Measurements from ENCODE around the gene L3MBTL4.

The L3MBTL4 gene

DNA sequence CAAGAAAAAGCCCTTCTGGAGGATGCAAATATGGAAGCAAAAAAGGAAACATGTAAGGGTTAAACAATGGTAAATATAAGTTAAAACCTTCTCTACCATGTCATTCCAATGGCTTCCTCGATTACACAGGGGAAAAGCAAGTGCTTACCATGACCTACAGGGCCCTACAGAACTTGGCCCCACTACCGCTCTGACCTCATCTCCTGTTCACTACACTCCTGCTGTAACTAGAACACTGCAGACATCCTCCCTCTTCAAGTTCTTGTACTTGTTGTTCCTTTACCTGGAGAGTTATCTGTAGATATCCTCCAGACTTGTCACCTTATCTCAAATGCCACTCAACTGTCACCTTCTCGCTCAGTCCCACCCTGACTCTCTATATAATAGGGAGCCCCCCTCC, 194.6 kb downstream of the L3MBTL4 start:
- no peaks in the 10 kb centered on the region for H3K36me3 ChIP-seq

DNA sequence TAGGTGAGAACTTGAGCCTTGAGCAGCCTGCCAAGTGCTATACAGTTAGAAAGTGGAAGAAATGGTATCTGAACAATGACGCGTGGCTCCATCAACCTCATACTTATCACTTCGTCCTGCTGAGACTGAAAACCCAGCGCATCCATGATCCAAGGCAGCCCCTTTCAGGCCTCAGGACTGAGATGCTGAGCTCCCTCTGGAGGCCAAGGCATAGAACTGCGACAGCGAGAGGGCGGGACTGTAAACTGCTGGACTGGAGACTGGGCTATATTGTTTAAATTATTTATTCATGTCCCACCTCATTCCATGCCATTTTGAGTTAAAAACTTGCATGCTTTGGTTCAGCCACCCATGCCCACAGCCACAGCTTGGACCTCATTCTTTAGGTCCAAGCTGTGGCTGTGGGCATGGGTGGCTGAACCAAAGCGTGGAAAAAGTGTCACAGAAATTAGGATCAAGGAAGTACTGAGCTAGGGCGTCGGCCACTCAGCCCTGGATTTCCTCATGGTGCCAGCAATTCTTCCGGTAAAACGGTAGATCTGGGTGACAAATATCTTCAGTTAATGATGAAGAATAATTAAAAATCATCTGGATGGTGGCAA, 195.5 kb downstream of the L3MBTL4 start:
- H3K36me3 ChIP-seq = no peaks in the 10 kb centered on the region
- H3K9me3 ChIP-seq = no peaks in the 10 kb centered on the region
- no peaks in the 10 kb centered on the region for H3K27me3 ChIP-seq
- no peak for DNase-seq
- H3K4me1 ChIP-seq = no peaks in the 10 kb centered on the region
- TF ChIP-seq, protein P1, sequence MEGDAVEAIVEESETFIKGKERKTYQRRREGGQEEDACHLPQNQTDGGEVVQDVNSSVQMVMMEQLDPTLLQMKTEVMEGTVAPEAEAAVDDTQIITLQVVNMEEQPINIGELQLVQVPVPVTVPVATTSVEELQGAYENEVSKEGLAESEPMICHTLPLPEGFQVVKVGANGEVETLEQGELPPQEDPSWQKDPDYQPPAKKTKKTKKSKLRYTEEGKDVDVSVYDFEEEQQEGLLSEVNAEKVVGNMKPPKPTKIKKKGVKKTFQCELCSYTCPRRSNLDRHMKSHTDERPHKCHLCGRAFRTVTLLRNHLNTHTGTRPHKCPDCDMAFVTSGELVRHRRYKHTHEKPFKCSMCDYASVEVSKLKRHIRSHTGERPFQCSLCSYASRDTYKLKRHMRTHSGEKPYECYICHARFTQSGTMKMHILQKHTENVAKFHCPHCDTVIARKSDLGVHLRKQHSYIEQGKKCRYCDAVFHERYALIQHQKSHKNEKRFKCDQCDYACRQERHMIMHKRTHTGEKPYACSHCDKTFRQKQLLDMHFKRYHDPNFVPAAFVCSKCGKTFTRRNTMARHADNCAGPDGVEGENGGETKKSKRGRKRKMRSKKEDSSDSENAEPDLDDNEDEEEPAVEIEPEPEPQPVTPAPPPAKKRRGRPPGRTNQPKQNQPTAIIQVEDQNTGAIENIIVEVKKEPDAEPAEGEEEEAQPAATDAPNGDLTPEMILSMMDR (IDR thresholded peaks at IDR 0.05; ENCODE audit: low read depth, low read length) = peak; percentile 32; the same call in 1 of the 2 replicates
- no peak overlapping the region for H3K4me3 ChIP-seq (ENCODE audit: low read depth, low read length)

More for the DNA sequence above, 194.6 kb downstream of the L3MBTL4 start:
- Histone ChIP-seq H3K9me3 (no peaks in the 10 kb centered on the region), H3K4me1 (no peaks in the 10 kb centered on the region), H3K27me3 (no peaks in the 10 kb centered on the region), H3K4me3 (ENCODE audit: low read depth, low read length) (no peak overlapping the region)
- TF ChIP-seq, protein P1 (IDR thresholded peaks at IDR 0.05; ENCODE audit: low read depth, low read length) = no peak
- DNase-seq = no peak

DNA sequence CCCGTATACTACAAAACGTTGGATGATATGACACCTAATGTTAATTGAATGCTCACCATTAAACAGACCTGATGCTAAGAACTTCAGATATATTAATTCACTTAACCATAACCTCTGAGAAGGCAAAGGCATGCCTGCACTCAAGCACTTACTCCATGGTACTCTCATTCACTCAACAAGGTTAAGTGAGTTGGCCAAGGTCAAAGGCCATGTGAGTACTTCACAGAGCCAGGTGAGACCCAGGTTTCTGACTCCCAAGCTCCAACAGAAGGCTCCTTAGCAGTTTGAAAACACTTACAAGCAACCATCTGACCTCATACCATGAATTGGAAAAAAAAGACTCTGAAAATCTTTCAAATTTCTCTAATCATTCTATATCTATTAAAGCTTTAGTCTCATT, 198.8 kb downstream of the L3MBTL4 start:
- Histone ChIP-seq H3K9me3 (no peaks in the 10 kb centered on the region), H3K36me3 (no peaks in the 10 kb centered on the region), H3K4me1 (no peaks in the 10 kb centered on the region), H3K27me3 (no peaks in the 10 kb centered on the region), H3K4me3 (ENCODE audit: low read depth, low read length) (no peak overlapping the region)
- TF ChIP-seq, protein P1 (IDR thresholded peaks at IDR 0.05; ENCODE audit: low read depth, low read length) = no peak
- no peak for DNase-seq

GRCh38 chr18:6211174-6211504, 203.6 kb downstream of the L3MBTL4 start:
- Histone ChIP-seq H3K36me3 (no peaks in the 10 kb centered on the region), H3K9me3 (no peaks in the 10 kb centered on the region), H3K4me1 (no peaks in the 10 kb centered on the region), H3K4me3 (ENCODE audit: low read depth, low read length) (no peak overlapping the region), H3K27me3 (no peaks in the 10 kb centered on the region)
- no peak for DNase-seq
- TF ChIP-seq, protein P1 (IDR thresholded peaks at IDR 0.05; ENCODE audit: low read depth, low read length) = no peak

GRCh38 chr18:6210349-6211173, 204.2 kb downstream of the L3MBTL4 start:
- Histone ChIP-seq H3K4me1 (no peaks in the 10 kb centered on the region), H3K9me3 (no peaks in the 10 kb centered on the region), H3K36me3 (no peaks in the 10 kb centered on the region), H3K27me3 (no peaks in the 10 kb centered on the region), H3K4me3 (ENCODE audit: low read depth, low read length) (no peak overlapping the region)
- no peak for DNase-seq
- TF ChIP-seq, protein P1 (IDR thresholded peaks at IDR 0.05; ENCODE audit: low read depth, low read length) = no peak

- Histone ChIP-seq H3K4me1 (no peaks in the 10 kb centered on the region), H3K9me3 (no peaks in the 10 kb centered on the region), H3K4me3 (ENCODE audit: low read depth, low read length) (no peak overlapping the region), H3K27me3 (no peaks in the 10 kb centered on the region), H3K36me3 (no peaks in the 10 kb centered on the region)
- DNase-seq = no peak
- TF ChIP-seq, protein P1 (IDR thresholded peaks at IDR 0.05; ENCODE audit: low read depth, low read length) = no peak
Observed at GRCh38 chr18:6207941-6208340, 206.8 kb downstream of the L3MBTL4 start.
